H1 (cell line): ENCODE data around the gene UNC119. TPM values are rescaled to one million over a fixed set of nuclear protein-coding genes. Genes with fewer than 3 reads are reported as not detected.

Source experiments
- CTCF ChIA-PET: fragments of 300-600 bp; sonication (Branson Sonifier 250); formaldehyde crosslinking; loops from one replicate; lab custom pipeline; 2021; ENCODE audit not compliant: partially characterized antibody; lab: Charles Lee
- POLR2A ChIA-PET: fragments of 300-600 bp; sonication (Branson Sonifier 250); formaldehyde crosslinking; loops from one replicate; lab custom pipeline; 2021; ENCODE audit warnings: inconsistent platforms; ENCODE audit not compliant: partially characterized antibody; lab: Charles Lee
- DNase-seq, 2 experiments: peaks; one replicate each; pipeline versions ENCODE4 v3.0.0 to v3.0.0-alpha.2; 2010 to 2022; ENCODE audit warnings: low spot score in 2 of 2, low read depth in 1 of 2, mixed read lengths in 1 of 2
- FAIRE-seq: peaks from 2 replicates; lab custom pipeline; 2011; peaks lifted over from hg19 to GRCh38; lab: Jason Lieb, UNC
- H2AFZ ChIP-seq: 2 replicates; pipeline ENCODE4 v1.8.1; 2012; ENCODE audit warnings: low read length, inconsistent platforms
- H2AK5ac ChIP-seq: 2 replicates; pipeline ENCODE4 v1.6.1; 2013; ENCODE audit warnings: low read depth, low read length
- H2BK120ac ChIP-seq: replicated peaks from 2 replicates; pipeline ENCODE3; 2013; ENCODE audit warnings: low read depth, low read length, inconsistent platforms
- H2BK12ac ChIP-seq: 2 replicates; pipeline ENCODE4 v1.6.1; 2013; ENCODE audit warnings: low read depth, low read length
- H2BK15ac ChIP-seq: 2 replicates; pipeline ENCODE4 v1.6.1; 2013; ENCODE audit warnings: low read length
- H2BK20ac ChIP-seq: 2 replicates; pipeline ENCODE4 v1.6.1; 2013; ENCODE audit warnings: low read length
- H2BK5ac ChIP-seq: 2 replicates; pipeline ENCODE4 v1.6.1; 2013; ENCODE audit warnings: low read depth, low read length
- H3K14ac ChIP-seq: 2 replicates; pipeline ENCODE4 v1.6.1; 2013; ENCODE audit warnings: inconsistent platforms; ENCODE audit not compliant: insufficient read length
- H3K18ac ChIP-seq: 2 replicates; pipeline ENCODE4 v1.6.1; 2013; ENCODE audit warnings: low read length; ENCODE audit errors: extremely low read depth
- H3K23ac ChIP-seq: 2 replicates; pipeline ENCODE4 v1.6.1; 2013; ENCODE audit warnings: inconsistent platforms; ENCODE audit not compliant: insufficient read length
- H3K23me2 ChIP-seq: 2 replicates; pipeline ENCODE4 v1.6.1; 2013; ENCODE audit warnings: low read depth, low read length
- H3K27ac ChIP-seq: 2 replicates; pipeline ENCODE4 v1.6.1; 2011; ENCODE audit warnings: low read depth, low read length, inconsistent platforms
- H3K27me3 ChIP-seq, 4 experiments: replicated peaks in 1 of 4; 1 replicate in 1 of 4; 2 replicates in 3 of 4; pipeline versions ENCODE4 v1.6.1 to v1.8.1; 2011 to 2013; ENCODE audit warnings: low read length in 3 of 4, mild to moderate bottlenecking in 3 of 4, inconsistent platforms in 2 of 4, mixed read lengths in 2 of 4, moderate library complexity in 1 of 4; ENCODE audit not compliant: control insufficient read depth in 3 of 4, insufficient read depth in 3 of 4; ENCODE audit errors: extremely low read depth in 1 of 4
- H3K36me3 ChIP-seq, 4 experiments: 2 replicates each; pipeline versions ENCODE4 v1.6.1 to v1.8.1; 2011 to 2013; ENCODE audit warnings: mild to moderate bottlenecking in 4 of 4, low read length in 3 of 4, moderate library complexity in 2 of 4, control low read depth in 1 of 4, inconsistent platforms in 1 of 4; ENCODE audit not compliant: insufficient read depth in 4 of 4, control insufficient read depth in 2 of 4
- H3K4ac ChIP-seq: replicated peaks from 2 replicates; pipeline ENCODE3; 2013; ENCODE audit warnings: low read length, low read depth, mixed read lengths, inconsistent platforms; ENCODE audit not compliant: insufficient read length
- H3K4me1 ChIP-seq, 4 experiments: replicated peaks in 1 of 4; 1 replicate in 1 of 4; 2 replicates in 3 of 4; pipeline versions ENCODE4 v1.6.1 to v1.8.1; 2011 to 2013; ENCODE audit warnings: low read length in 3 of 4, inconsistent platforms in 2 of 4, mixed read lengths in 1 of 4; ENCODE audit not compliant: insufficient read depth in 4 of 4, control insufficient read depth in 3 of 4
- H3K4me2 ChIP-seq, 2 experiments: 2 replicates each; pipeline versions ENCODE4 v1.6.1 to v1.8.1; 2011 to 2013; ENCODE audit warnings: low read depth in 2 of 2, low read length in 2 of 2, control low read depth in 1 of 2, inconsistent platforms in 1 of 2, mild to moderate bottlenecking in 1 of 2; ENCODE audit not compliant: insufficient read depth in 1 of 2
- H3K4me3 ChIP-seq, 4 experiments: fragments of 200-600, 300-600 bp in 1 of 4; sonication (generic), shearing (Covaris generic), sonication (Bioruptor Twin) in 1 of 4; 2 replicates each; pipeline versions ENCODE4 v1.5.1 to v1.8.1; 2011 to 2016; ENCODE audit warnings: low read length in 4 of 4, low read depth in 3 of 4, control low read depth in 2 of 4, inconsistent platforms in 2 of 4, mild to moderate bottlenecking in 2 of 4, mixed read lengths in 1 of 4, moderate library complexity in 1 of 4; ENCODE audit not compliant: insufficient read depth in 2 of 4; ENCODE audit errors: extremely low read depth in 1 of 4
- H3K56ac ChIP-seq: replicated peaks from 2 replicates; pipeline ENCODE3; 2013; ENCODE audit warnings: low read depth, mild to moderate bottlenecking, mixed read lengths, low read length, inconsistent platforms; ENCODE audit not compliant: insufficient read length
- H3K79me1 ChIP-seq: 2 replicates; pipeline ENCODE4 v1.6.1; 2013; ENCODE audit warnings: low read depth, low read length, control low read depth
- H3K79me2 ChIP-seq, 2 experiments: 2 replicates each; pipeline versions ENCODE4 v1.6.1 to v1.8.1; 2012 to 2013; ENCODE audit warnings: low read length in 2 of 2, mild to moderate bottlenecking in 2 of 2, inconsistent platforms in 1 of 2; ENCODE audit not compliant: insufficient read depth in 2 of 2, control insufficient read depth in 1 of 2
- H3K9ac ChIP-seq, 4 experiments: replicated peaks in 1 of 4; 1 replicate in 1 of 4; 2 replicates in 3 of 4; pipeline versions ENCODE4 v1.6.1 to v1.8.1; 2011 to 2013; ENCODE audit warnings: low read depth in 3 of 4, low read length in 3 of 4, control low read depth in 2 of 4, mild to moderate bottlenecking in 2 of 4, moderate library complexity in 2 of 4, inconsistent platforms in 1 of 4; ENCODE audit errors: extremely low read depth in 1 of 4
- H3K9me3 ChIP-seq, 2 experiments: 2 replicates each; pipeline versions ENCODE4 v1.6.1 to v1.8.1; 2012 to 2013; ENCODE audit warnings: mild to moderate bottlenecking in 2 of 2, moderate library complexity in 2 of 2, control low read depth in 1 of 2, inconsistent platforms in 1 of 2, low read depth in 1 of 2, low read length in 1 of 2, mixed read lengths in 1 of 2; ENCODE audit not compliant: insufficient read depth in 2 of 2
- H4K20me1 ChIP-seq, 2 experiments: replicated peaks in 1 of 2; 2 replicates each; pipeline versions ENCODE3 to v1.8.1; 2011 to 2013; ENCODE audit warnings: inconsistent platforms in 2 of 2, low read length in 2 of 2, mild to moderate bottlenecking in 1 of 2; ENCODE audit not compliant: insufficient read depth in 2 of 2, control insufficient read depth in 1 of 2
- H4K5ac ChIP-seq: 2 replicates; pipeline ENCODE4 v1.6.1; 2013; ENCODE audit warnings: low read length, low read depth, mixed read lengths, inconsistent platforms; ENCODE audit not compliant: insufficient read length
- H4K8ac ChIP-seq: 2 replicates; pipeline ENCODE4 v1.8.0; 2013; ENCODE audit warnings: mild to moderate bottlenecking, moderate library complexity, low read length, inconsistent platforms; ENCODE audit not compliant: insufficient read depth; ENCODE audit errors: extremely low read depth
- H4K91ac ChIP-seq: replicated peaks from 2 replicates; pipeline ENCODE3; 2013; ENCODE audit warnings: low read length, mixed read lengths, inconsistent platforms; ENCODE audit not compliant: insufficient read length
- BACH1 ChIP-seq: IDR thresholded peaks from 2 replicates; pipeline ENCODE4 v1.6.1; 2012; ENCODE audit warnings: low read length, improper control_type of control experiment
- CBX8 ChIP-seq: fragments of 300-800, 300-1000 bp; sonication (generic); IDR thresholded peaks from 2 replicates; pipeline ENCODE4 v1.7.1; 2016; ENCODE audit warnings: low read depth, low read length, borderline replicate concordance
- EP300 ChIP-seq, 2 experiments: IDR thresholded peaks; 1 replicate in 1 of 2; 2 replicates in 1 of 2; pipeline ENCODE4 v1.6.1; 2011 to 2012; ENCODE audit warnings: low read depth in 2 of 2, low read length in 2 of 2, mild to moderate bottlenecking in 2 of 2, borderline replicate concordance in 1 of 2, inconsistent platforms in 1 of 2, moderate library complexity in 1 of 2
- KDM1A ChIP-seq: fragments of 200-600, 300-600 bp; sonication (generic); IDR thresholded peaks from 2 replicates; pipeline ENCODE4 v1.7.1; 2016; ENCODE audit warnings: mild to moderate bottlenecking, low read length, borderline replicate concordance
- KDM5A ChIP-seq: fragments of 200-600 bp; IDR thresholded peaks from 2 replicates; pipeline ENCODE4 v1.7.1; 2012; ENCODE audit warnings: mild to moderate bottlenecking, low read length, inconsistent platforms, mixed read lengths
- PHF8 ChIP-seq: fragments of 200-600 bp; sonication (generic); conservative IDR thresholded peaks from 2 replicates; pipeline ENCODE4 v1.7.1; 2012; ENCODE audit warnings: low read depth, mild to moderate bottlenecking, inconsistent platforms, low read length, moderate library complexity
- TEAD4 ChIP-seq: IDR thresholded peaks from 2 replicates; pipeline ENCODE4 v1.6.1; 2012; ENCODE audit warnings: low read depth, low read length, inconsistent platforms, mixed read lengths
- WGBS, 2 experiments: shearing (Covaris generic) in 1 of 2; methylation state at CpG; one replicate each; pipeline versions ENCODE4 v1.1.6 to v1.1.7; 2013 to 2015; ENCODE audit warnings: low lambda C conversion rate in 2 of 2, mixed read lengths in 2 of 2, inconsistent platforms in 1 of 2, low coverage in 1 of 2, missing lambda C conversion rate in 1 of 2; ENCODE audit not compliant: insufficient replicate concordance in 2 of 2, insufficient coverage in 1 of 2, insufficient read length in 1 of 2; ENCODE audit errors: extremely low coverage in 1 of 2, missing lambda C conversion rate in 1 of 2; 5-methylcytosine and 5-hydroxymethylcytosine counted together
- polyA plus RNA-seq, 7 experiments: library from polyadenylated mRNA; depleted of rRNA in 3 of 7; stranded (reverse) in 5 of 7; unstranded in 2 of 7; fragments of >200 nt in 5 of 7; fragments of 200-250 nt in 2 of 7; gene quantifications; 1 replicate in 5 of 7; 2 replicates in 1 of 7; 4 replicates in 1 of 7; pipeline versions ENCODE4 v1.2.1 to v1.2.3, GENCODE V29; 2011 to 2013; ENCODE audit warnings: missing spikeins in 2 of 7, mixed read lengths in 2 of 7
- total RNA-seq: library from RNA; stranded (reverse); fragmentation: NEBNext Ultra II Directional; extraction: Animal tissue kit (Norgen Biotek cat#: 25700); gene quantifications from 2 replicates; pipeline ENCODE4 v1.2.1, GENCODE V29; 2021

Gene UNC119
- total and polyA plus RNA-seq, 2 of the 8 experiments (the other 6 are each of a cell fraction or from before 2014, with no cell fraction given) = 43.5 to 94.4 TPM

GRCh38 chr17:28545141-28545503, 7.3 kb downstream of the UNC119 start:
- CTCF ChIA-PET = interaction anchor here (0.6 to 18.4 kb wide), 4 partner anchors 9 to 280 kb away, joined by 3 to 547 read pairs (median 69); partner anchors contain the start of genes FOXN1 and PIGS

More at GRCh38 chr17:28545141-28545503, 7.3 kb downstream of the UNC119 start:
- Histone ChIP-seq H4K5ac (no peak overlapping the region), H3K14ac (no peak overlapping the region), H2BK120ac (no peak overlapping the region), H3K27me3 (no peaks in the 10 kb centered on the region), H3K4me2 (no peak overlapping the region), H3K23me2 (no peaks in the 10 kb centered on the region), H2AFZ (no peak overlapping the region), H3K23ac (no peak overlapping the region), H4K8ac (no peak overlapping the region), H3K9ac (no peak overlapping the region), H3K4me3 (no peak overlapping the region), H2BK15ac (0 out of 2 replicates have a peak overlapping the region, but pooled peaks have one; percentile 4), H3K27ac (no peak overlapping the region), H3K9me3 (no peaks in the 10 kb centered on the region), H2AK5ac (no peak overlapping the region), H4K91ac (no peak overlapping the region), H3K36me3 (peaks cover 0 to 7% (median 2%) of the 10 kb centered on the region in 4 experiments; a peak in 3 of 8 replicates)
- FAIRE-seq = no peak
- TF ChIP-seq KDM1A (peak; percentile 51; the same call in 1 of the 2 replicates), CBX8 (no peak), TEAD4 (no peak), EP300 (IDR thresholded peaks at IDR 0.05; ENCODE audit: borderline replicate concordance in 1 of 2, low read depth in 2 of 2, low read length in 2 of 2) (no peak), PHF8 (no peak), BACH1 (no peak), KDM5A (no peak)
- TF ChIP-seq, all 59 proteins: peak for 1
- H3K4me1 ChIP-seq = peaks cover 0 to 9% (median 3%) of the 10 kb centered on the region in 4 experiments; a peak in 4 of 7 replicates
- no peak overlapping the region for H3K4ac ChIP-seq
- no peaks in the 10 kb centered on the region for H3K79me2 ChIP-seq
- H3K79me1 ChIP-seq = no peaks in the 10 kb centered on the region; the same call in 1 of the 2 replicates
- WGBS, 2 experiments = 89% methylated on average over 2 of the region's 2 CpGs; no CpG with 5 or more reads in 1 of the 2 experiments
- no peak overlapping the region for H2BK20ac ChIP-seq
- no peak overlapping the region for H3K18ac ChIP-seq
- POLR2A ChIA-PET = interaction anchor here (1.2 to 1.5 kb wide), 3 partner anchors 11 to 99 kb away, joined by 3 to 4 read pairs (median 3); no protein-coding TSS in a partner anchor
- H2BK5ac ChIP-seq = 0 out of 2 replicates have a peak overlapping the region, but pooled peaks have one; percentile 36
- peaks cover 2 to 7% of the 10 kb centered on the region in 2 experiments for H4K20me1 ChIP-seq
- H3K56ac ChIP-seq = no peak overlapping the region
- no peak for DNase-seq
- H2BK12ac ChIP-seq = no peak overlapping the region
